PC-3 (cell line): Measurements from ENCODE around the gene NRAP. TPM values are rescaled to one million over a fixed set of nuclear protein-coding genes. Genes with fewer than 3 reads are reported as not detected.

Experiments
- ATAC-seq: fragments of 200-7000 bp; cut with Tn5 transposase; 2 replicates; pipeline ENCODE4 v1.9.1; 2020; ENCODE audit warnings: mild to moderate bottlenecking, moderate library complexity
- BruUV-seq: library from RNA; stranded (reverse); fragments of 400-500 nt; replicated peaks from 2 replicates; lab custom pipeline; 2021; lab: Mats Ljungman, UMichigan
- CTCF ChIA-PET: fragments of 300-600 bp; sonication (Branson Sonifier 250); formaldehyde crosslinking; loops from one replicate; lab custom pipeline; 2022; ENCODE audit warnings: antibody characterized with exemption; lab: Charles Lee
- POLR2A ChIA-PET: fragments of 300-600 bp; sonication (Branson Sonifier 250); formaldehyde crosslinking; loops from one replicate; lab custom pipeline; 2022; ENCODE audit warnings: antibody characterized with exemption; ENCODE audit not compliant: unreplicated experiment; lab: Charles Lee
- DNase-seq: peaks from one replicate; pipeline ENCODE4 v3.0.0-alpha.2; 2015
- H2AFZ ChIP-seq: fragments of 300-600 bp; sonication (generic); 2 replicates; pipeline ENCODE4 v1.6.0; 2016; ENCODE audit warnings: antibody characterized with exemption, low read length
- H3F3A ChIP-seq: fragments of 300-600 bp; sonication (generic); one replicate; pipeline ENCODE4 v1.6.0; 2017; ENCODE audit warnings: antibody characterized with exemption, low read length, control low read depth, mild to moderate bottlenecking; ENCODE audit not compliant: unreplicated experiment
- H3K27ac ChIP-seq: fragments of 300-600 bp; sonication (generic); 2 replicates; pipeline ENCODE4 v1.5.1; 2016; ENCODE audit warnings: mild to moderate bottlenecking, low read length
- H3K27me3 ChIP-seq: fragments of 300-600 bp; sonication (generic); 2 replicates; pipeline ENCODE4 v1.6.1; 2016; ENCODE audit warnings: low read length, mixed read lengths
- H3K36me3 ChIP-seq: fragments of 300-600 bp; sonication (generic); 2 replicates; pipeline ENCODE4 v1.6.1; 2016; ENCODE audit warnings: low read depth, mixed run types, low read length, mixed read lengths
- H3K4me1 ChIP-seq: fragments of 300-600 bp; sonication (generic); 2 replicates; pipeline ENCODE4 v1.5.1; 2016; ENCODE audit warnings: low read length; ENCODE audit not compliant: insufficient read depth
- H3K4me2 ChIP-seq: fragments of 300-600 bp; sonication (generic); 2 replicates; pipeline ENCODE4 v1.6.0; 2016; ENCODE audit warnings: low read length
- H3K4me3 ChIP-seq: fragments of 300-600 bp; sonication (generic); 2 replicates; pipeline ENCODE4 v1.5.1; 2016; ENCODE audit warnings: mild to moderate bottlenecking, low read length, mixed read lengths
- H3K79me2 ChIP-seq: fragments of 300-600 bp; sonication (generic); 2 replicates; pipeline ENCODE4 v1.6.1; 2017; ENCODE audit warnings: low read length, mixed read lengths
- H3K9ac ChIP-seq: fragments of 300-600 bp; sonication (generic); 2 replicates; pipeline ENCODE4 v1.6.0; 2016; ENCODE audit warnings: mild to moderate bottlenecking, low read length
- H3K9me2 ChIP-seq: fragments of 300-600 bp; sonication (generic); replicated peaks from 2 replicates; pipeline ENCODE4 v1.6.1; 2016; ENCODE audit warnings: mixed run types, low read length, mixed read lengths
- H3K9me3 ChIP-seq: fragments of 300-600 bp; sonication (generic); 2 replicates; pipeline ENCODE4 v1.6.1; 2016; ENCODE audit warnings: low read length, mixed read lengths
- H4K20me1 ChIP-seq: fragments of 300-600 bp; sonication (generic); 2 replicates; pipeline ENCODE4 v1.6.1; 2016; ENCODE audit warnings: low read length, mixed read lengths
- EZH2 ChIP-seq: fragments of 300-600 bp; sonication (generic); IDR thresholded peaks from one replicate; pipeline ENCODE4 v1.6.1; 2017; ENCODE audit warnings: antibody characterized with exemption, mild to moderate bottlenecking, low read length; ENCODE audit not compliant: unreplicated experiment
- EZH2phosphoT487 ChIP-seq: fragments of 300-600 bp; sonication (generic); IDR thresholded peaks from 2 replicates; pipeline ENCODE4 v1.6.1; 2018; ENCODE audit warnings: mild to moderate bottlenecking, antibody characterized with exemption, low read length, borderline replicate concordance
- intact Hi-C: fragments of 100-400 bp; cut with micrococcal nuclease; formaldehyde crosslinking; loops from 2 replicates; pipeline ENCODE4 v1.9.0; 2023
- total RNA-seq: library from RNA; depleted of rRNA; stranded (reverse); fragments of >200 nt; gene quantifications from 2 replicates; pipeline ENCODE4 v1.2.3, GENCODE V29; 2014
- TF ChIP-seq, protein P1 (sequence below): fragments of 300-600 bp; sonication (generic); conservative IDR thresholded peaks from 2 replicates; pipeline ENCODE4 v1.5.1; 2017; ENCODE audit warnings: antibody characterized with exemption, low read depth, mild to moderate bottlenecking, low read length

The NRAP gene
- total RNA-seq, 1 experiment from 2014 or later = not detected

- H3K27me3 ChIP-seq = peaks cover 24% of the 10 kb centered on the region
- CTCF ChIA-PET = no interaction called here
- TF ChIP-seq EZH2 (no peak), EZH2phosphoT487 (no peak)
- TF ChIP-seq, protein P1, sequence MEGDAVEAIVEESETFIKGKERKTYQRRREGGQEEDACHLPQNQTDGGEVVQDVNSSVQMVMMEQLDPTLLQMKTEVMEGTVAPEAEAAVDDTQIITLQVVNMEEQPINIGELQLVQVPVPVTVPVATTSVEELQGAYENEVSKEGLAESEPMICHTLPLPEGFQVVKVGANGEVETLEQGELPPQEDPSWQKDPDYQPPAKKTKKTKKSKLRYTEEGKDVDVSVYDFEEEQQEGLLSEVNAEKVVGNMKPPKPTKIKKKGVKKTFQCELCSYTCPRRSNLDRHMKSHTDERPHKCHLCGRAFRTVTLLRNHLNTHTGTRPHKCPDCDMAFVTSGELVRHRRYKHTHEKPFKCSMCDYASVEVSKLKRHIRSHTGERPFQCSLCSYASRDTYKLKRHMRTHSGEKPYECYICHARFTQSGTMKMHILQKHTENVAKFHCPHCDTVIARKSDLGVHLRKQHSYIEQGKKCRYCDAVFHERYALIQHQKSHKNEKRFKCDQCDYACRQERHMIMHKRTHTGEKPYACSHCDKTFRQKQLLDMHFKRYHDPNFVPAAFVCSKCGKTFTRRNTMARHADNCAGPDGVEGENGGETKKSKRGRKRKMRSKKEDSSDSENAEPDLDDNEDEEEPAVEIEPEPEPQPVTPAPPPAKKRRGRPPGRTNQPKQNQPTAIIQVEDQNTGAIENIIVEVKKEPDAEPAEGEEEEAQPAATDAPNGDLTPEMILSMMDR = no peak
- intact Hi-C loops = no loop called here
- no peaks in the 10 kb centered on the region for H4K20me1 ChIP-seq
- no peaks in the 10 kb centered on the region for H3F3A ChIP-seq
- H3K36me3 ChIP-seq = no peaks in the 10 kb centered on the region
- POLR2A ChIA-PET = no interaction called here
- H3K4me1 ChIP-seq = no peaks in the 10 kb centered on the region
- H3K4me3 ChIP-seq = no peak overlapping the region
- no peak for DNase-seq
- ATAC-seq = no peak
- no peak overlapping the region for H3K27ac ChIP-seq
- no TSS peak for BruUV-seq
- H3K4me2 ChIP-seq = no peak overlapping the region
- no peak overlapping the region for H2AFZ ChIP-seq
- no peak overlapping the region for H3K9ac ChIP-seq
- no peaks in the 10 kb centered on the region for H3K9me2 ChIP-seq
- no peaks in the 10 kb centered on the region for H3K9me3 ChIP-seq
- H3K79me2 ChIP-seq = no peaks in the 10 kb centered on the region
These were observed 60.6 kb downstream of the NRAP start for GRCh38 chr10:113603057-113603777.

DNA sequence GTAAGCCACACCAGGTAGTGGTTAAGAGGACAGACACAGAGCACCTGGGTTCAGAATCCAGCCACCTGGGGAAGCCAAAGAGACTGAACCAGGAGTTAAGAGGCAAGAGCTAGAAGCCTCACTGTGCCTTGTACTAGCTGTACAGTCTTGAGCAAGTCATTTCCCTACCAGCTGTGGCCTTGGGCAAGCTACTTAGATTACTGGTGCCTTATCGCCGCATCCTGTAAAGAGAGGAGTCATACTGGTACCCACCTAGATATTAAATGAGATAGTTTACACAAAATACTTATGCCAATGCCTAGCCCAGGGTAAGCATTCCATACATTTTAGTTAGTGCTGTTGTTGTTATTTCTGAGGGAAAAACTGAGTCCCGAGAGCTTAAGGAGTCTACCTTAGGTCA is 63.3 kb downstream of the NRAP start:
- no peak overlapping the region for H3K4me2 ChIP-seq
- H3K36me3 ChIP-seq = no peaks in the 10 kb centered on the region
- ChIA-PET CTCF (no interaction called here), POLR2A (no interaction called here)
- no TSS peak for BruUV-seq
- no peak overlapping the region for H2AFZ ChIP-seq
- H4K20me1 ChIP-seq = no peaks in the 10 kb centered on the region
- ATAC-seq (no peak), DNase-seq (no peak)
- no peak overlapping the region for H3K4me3 ChIP-seq
- H3K27ac ChIP-seq = no peak overlapping the region
- H3K4me1 ChIP-seq = no peaks in the 10 kb centered on the region
- H3F3A ChIP-seq = no peaks in the 10 kb centered on the region
- H3K79me2 ChIP-seq = no peaks in the 10 kb centered on the region
- intact Hi-C loops = no loop called here
- H3K9me2 ChIP-seq = no peaks in the 10 kb centered on the region
- TF ChIP-seq EZH2 (no peak), EZH2phosphoT487 (no peak)
- TF ChIP-seq, protein P1 = no peak
- H3K27me3 ChIP-seq = peaks cover 50% of the 10 kb centered on the region
- no peaks in the 10 kb centered on the region for H3K9me3 ChIP-seq
- no peak overlapping the region for H3K9ac ChIP-seq

GRCh38 chr10:113594652-113595051 is 69.2 kb downstream of the NRAP start:
- Histone ChIP-seq H3K9me3 (no peaks in the 10 kb centered on the region), H3K9ac (no peak overlapping the region), H3K27ac (no peak overlapping the region), H3K4me2 (no peak overlapping the region), H3K79me2 (no peaks in the 10 kb centered on the region), H4K20me1 (no peaks in the 10 kb centered on the region), H2AFZ (no peak overlapping the region), H3K4me1 (no peaks in the 10 kb centered on the region), H3K4me3 (no peak overlapping the region), H3K27me3 (peaks cover 72% of the 10 kb centered on the region), H3K36me3 (no peaks in the 10 kb centered on the region), H3K9me2 (no peaks in the 10 kb centered on the region), H3F3A (no peaks in the 10 kb centered on the region)
- no TSS peak for BruUV-seq
- ATAC-seq (no peak), DNase-seq (no peak)
- TF ChIP-seq EZH2 = no peak
- TF ChIP-seq EZH2phosphoT487 = no peak
- TF ChIP-seq, protein P1 = no peak
- CTCF ChIA-PET = no interaction called here
- POLR2A ChIA-PET = no interaction called here
- intact Hi-C loops = no loop called here
